Kidney (tissue), 14 donors: Measurements from ENCODE around the gene MYLK. TPM values are rescaled to one million over a fixed set of nuclear protein-coding genes. Genes with fewer than 3 reads are reported as not detected.
"Not testable (repeated sequence)": the region's sequence is repeated elsewhere in the genome, so short reads cannot be mapped to it uniquely, and the experiment has no call there.

Experiments used
- DNase-seq, 5 donors: peaks; one replicate each; pipeline ENCODE4 v3.0.0-alpha.2; 2013 to 2020
- FAIRE-seq: peaks from 2 replicates; lab custom pipeline; 2012; peaks lifted over from hg19 to GRCh38; lab: Jason Lieb, UNC
- H3K27ac ChIP-seq, 2 donors: one replicate each; pipeline ENCODE4 v1.7.0; 2013; ENCODE audit warnings: low read depth in 2 of 2, low read length in 2 of 2, inconsistent platforms in 1 of 2
- H3K27me3 ChIP-seq: one replicate; pipeline ENCODE4 v1.7.1; 2013; ENCODE audit warnings: low read length, inconsistent platforms; ENCODE audit not compliant: control insufficient read depth, insufficient read depth
- H3K36me3 ChIP-seq, 3 donors: one replicate each; pipeline versions ENCODE4 v1.7.0 to v1.7.1; 2013; ENCODE audit warnings: low read length in 3 of 3, control low read depth in 1 of 3, inconsistent platforms in 1 of 3; ENCODE audit not compliant: insufficient read depth in 3 of 3, control insufficient read depth in 2 of 3
- H3K4me1 ChIP-seq, 3 donors: one replicate each; pipeline versions ENCODE4 v1.7.0 to v1.7.1; 2013; ENCODE audit warnings: low read length in 3 of 3, inconsistent platforms in 1 of 3, low read depth in 1 of 3; ENCODE audit not compliant: control insufficient read depth in 2 of 3, insufficient read depth in 2 of 3
- H3K4me3 ChIP-seq, 3 donors: one replicate each; pipeline versions ENCODE4 v1.7.0 to v1.8.1; 2013; ENCODE audit warnings: low read length in 3 of 3, control low read depth in 1 of 3, inconsistent platforms in 1 of 3
- H3K9ac ChIP-seq, 3 donors: one replicate each; pipeline versions ENCODE4 v1.7.0 to v1.7.1; 2013; ENCODE audit warnings: low read length in 3 of 3, control low read depth in 1 of 3, inconsistent platforms in 1 of 3
- H3K9me3 ChIP-seq, 3 donors: one replicate each; pipeline versions ENCODE4 v1.7.0 to v1.7.1; 2013; ENCODE audit warnings: low read length in 3 of 3, control low read depth in 1 of 3, inconsistent platforms in 1 of 3; ENCODE audit not compliant: control insufficient read depth in 2 of 3, insufficient read depth in 1 of 3
- CTCF ChIP-seq: IDR thresholded peaks from 3 replicates; pipeline ENCODE4 v1.5.1; 2012; ENCODE audit warnings: mild to moderate bottlenecking, moderate library complexity, borderline replicate concordance; ENCODE audit not compliant: insufficient read depth; ENCODE audit errors: extremely low read depth
- intact Hi-C: fragments of 100-400 bp; cut with DNase I; formaldehyde crosslinking; loops from one replicate; pipeline ENCODE4 v1.11.1; 2022
- polyA plus RNA-seq: library from polyadenylated mRNA; stranded (reverse); fragments of 350-450 nt; fragmentation: Illumina TruSeq; extraction: RNeasy Lipid Tissue Mini Kit (QIAGEN cat#74804); gene quantifications from one replicate; pipeline ENCODE4 v1.2.3, GENCODE V29; 2014; ENCODE audit warnings: low read depth, low replicate concordance; ENCODE audit not compliant: insufficient read depth
- total RNA-seq: library from RNA; stranded (reverse); fragmentation: NEBNext Ultra II Directional; extraction: Animal tissue kit (Norgen Biotek cat#: 25700); gene quantifications from one replicate; pipeline ENCODE4 v1.2.1, GENCODE V29; 2021
- donor health status: control.
- donor health status: control.
- donor health status: control.
- donor health status: control.
- donor health status: control.
- donor health status: DM: yes; HTN: yes; CAD: no.
- donor health status: Normal renal cell carcinoma (clear cell type).

The MYLK gene
- total and polyA plus RNA-seq, 2 donors from 2014 or later = 25.3 to 164 TPM

- FAIRE-seq (no peak), DNase-seq (no peak)
- Histone ChIP-seq H3K4me3 (no peak overlapping the region), H3K27ac (no peak overlapping the region), H3K27me3 (no peaks in the 10 kb centered on the region), H3K9me3 (no peaks in the 10 kb centered on the region), H3K36me3 (peaks cover 2 to 23% (median 15%) of the 10 kb centered on the region in 3 donors), H3K9ac (no peak overlapping the region), H3K4me1 (peaks cover 0 to 7% (median 0%) of the 10 kb centered on the region in 3 donors)
- no peak for TF ChIP-seq CTCF
- intact Hi-C loops = no loop called here
Measured at GRCh38 chr3:123613543-123613942, 270.6 kb downstream of the MYLK start.

GRCh38 chr3:123611674-123612073 lies 272.5 kb downstream of the MYLK start:
- intact Hi-C loops, FAIRE-seq, H3K4me1 ChIP-seq, H3K27me3 ChIP-seq, H3K4me3 ChIP-seq, DNase-seq, H3K27ac ChIP-seq, H3K9ac ChIP-seq, H3K9me3 ChIP-seq: not testable (repeated sequence)
- H3K36me3 ChIP-seq = peaks cover 0 to 23% (median 6%) of the 10 kb centered on the region in 3 donors

GRCh38 chr3:123611082-123611481 lies 273.1 kb downstream of the MYLK start:
- Histone ChIP-seq H3K27ac (no peak overlapping the region), H3K4me3 (no peak overlapping the region), H3K4me1 (no peaks in the 10 kb centered on the region), H3K9me3 (no peaks in the 10 kb centered on the region), H3K9ac (no peak overlapping the region), H3K36me3 (peaks cover 0 to 23% (median 4%) of the 10 kb centered on the region in 3 donors), H3K27me3 (no peaks in the 10 kb centered on the region)
- intact Hi-C loops = no loop called here
- no peak for TF ChIP-seq CTCF
- no peak for DNase-seq
- no peak for FAIRE-seq

GRCh38 chr3:123610331-123610730 lies 273.8 kb downstream of the MYLK start:
- H3K36me3 ChIP-seq = peaks cover 0 to 23% (median 4%) of the 10 kb centered on the region in 3 donors
- H3K9ac ChIP-seq = no peak overlapping the region
- H3K4me1 ChIP-seq = no peaks in the 10 kb centered on the region
- H3K27me3 ChIP-seq = no peaks in the 10 kb centered on the region
- DNase-seq = peak in 3 of 5 donors; percentile 26 to 51 (median 43)
- no peak for TF ChIP-seq CTCF
- no peak overlapping the region for H3K27ac ChIP-seq
- no peaks in the 10 kb centered on the region for H3K9me3 ChIP-seq
- intact Hi-C loops = no loop called here
- no peak for FAIRE-seq
- no peak overlapping the region for H3K4me3 ChIP-seq
